ENCODE data around the gene MUSTN1.

The MUSTN1 gene

GRCh38 chr3:52787672-52788625 is 46.9 kb downstream of the MUSTN1 start:
- in situ Hi-C loops (cut with MboI; ENCODE audit: low sequenced_read_pairs), result no loop called here

DNA sequence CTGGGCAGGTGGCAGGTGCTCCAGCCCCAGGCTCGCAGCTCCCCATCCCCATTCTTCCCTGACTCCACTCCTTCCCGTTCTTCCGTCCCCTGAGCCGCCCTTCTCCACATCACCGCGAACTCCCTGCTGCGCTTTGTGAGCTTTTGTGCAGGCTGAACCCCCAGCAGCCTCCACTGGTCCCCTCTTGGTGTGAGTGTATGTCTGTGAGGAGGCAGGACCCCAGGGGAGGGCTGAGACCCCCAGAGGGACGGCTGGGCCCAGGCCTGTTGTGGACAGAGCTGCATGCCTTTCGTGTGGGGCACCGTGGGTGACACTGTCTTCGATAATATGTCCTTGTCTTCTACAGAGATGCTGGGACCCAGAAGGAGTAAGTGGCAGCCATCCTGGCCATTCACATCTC is 47.6 kb downstream of the MUSTN1 start:
- in situ Hi-C loops (cut with MboI; ENCODE audit: low sequenced_read_pairs), result no loop called here

GRCh38 chr3:52786330-52787215 is 48.2 kb downstream of the MUSTN1 start:
- in situ Hi-C loops (cut with MboI; ENCODE audit: low sequenced_read_pairs), result no loop called here

DNA sequence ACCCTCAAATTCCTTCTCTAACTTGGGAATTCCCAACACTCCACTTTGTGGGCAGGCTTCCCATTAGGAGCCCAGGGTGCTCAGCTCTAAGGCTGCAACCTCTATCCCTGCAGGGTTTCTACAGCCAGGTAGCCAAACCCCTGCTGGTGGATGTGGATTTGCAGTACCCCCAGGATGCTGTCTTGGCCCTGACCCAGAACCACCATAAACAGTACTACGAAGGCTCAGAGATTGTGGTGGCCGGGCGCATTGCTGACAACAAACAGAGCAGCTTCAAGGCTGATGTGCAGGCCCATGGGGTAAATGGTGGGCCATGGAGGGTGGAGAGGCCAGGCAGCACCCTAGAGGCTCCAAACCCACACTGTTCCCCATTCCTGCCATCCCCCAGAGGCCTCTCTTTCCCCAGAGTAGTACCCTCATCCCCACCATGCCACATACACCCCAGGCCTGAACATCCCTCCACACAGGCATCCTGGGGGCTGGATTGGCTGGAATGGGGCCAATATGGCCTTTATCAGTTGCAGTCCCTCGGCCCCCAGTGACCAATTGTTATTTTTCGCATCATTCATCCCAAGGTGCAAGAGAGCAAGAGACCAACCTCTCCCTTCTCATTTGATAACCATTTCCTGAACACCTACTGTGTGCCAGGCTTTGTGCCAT is 49.8 kb downstream of the MUSTN1 start:
- in situ Hi-C loops (cut with MboI; ENCODE audit: low sequenced_read_pairs), result no loop called here

GRCh38 chr3:52784021-52784621 is 50.7 kb downstream of the MUSTN1 start:
- in situ Hi-C loops (cut with MboI; ENCODE audit: low sequenced_read_pairs), result no loop called here

GRCh38 chr3:52783211-52783555 is 51.6 kb downstream of the MUSTN1 start:
- in situ Hi-C loops (cut with MboI; ENCODE audit: low sequenced_read_pairs), result no loop called here
